Smooth muscle cell (in vitro differentiated cells): ENCODE measurements around the gene GGT5. TPM values are rescaled to one million over a fixed set of nuclear protein-coding genes. Genes with fewer than 3 reads are reported as not detected.
A peak's percentile ranks its signal among the peaks of the same experiment; 100 is the strongest.
"Not testable (repeated sequence)": the region's sequence is repeated elsewhere in the genome, so short reads cannot be mapped to it uniquely, and the experiment has no call there.

Experiments
- DNase-seq: peaks from one replicate; lab custom pipeline; 2025; ENCODE audit not compliant: unreplicated experiment; lab: John Stamatoyannopoulos, UW
- H2AFZ ChIP-seq: fragments of 200-600 bp; sonication (generic); 2 replicates; pipeline ENCODE4 v1.6.0; 2016; ENCODE audit warnings: antibody characterized with exemption, low read depth, mild to moderate bottlenecking
- H3F3A ChIP-seq: fragments of 200-600 bp; sonication (generic); 2 replicates; pipeline ENCODE4 v1.6.0; 2017; ENCODE audit warnings: antibody characterized with exemption, low read depth
- H3K27ac ChIP-seq: fragments of 200-600 bp; sonication (generic); 2 replicates; pipeline ENCODE4 v1.5.1; 2016; ENCODE audit warnings: low read depth, mild to moderate bottlenecking
- H3K27me3 ChIP-seq: fragments of 200-600 bp; sonication (generic); 2 replicates; pipeline ENCODE4 v1.6.1; 2016; ENCODE audit warnings: low read depth, mild to moderate bottlenecking
- H3K36me3 ChIP-seq: fragments of 200-600 bp; sonication (generic); 2 replicates; pipeline ENCODE4 v1.5.1; 2016; ENCODE audit warnings: low read depth
- H3K4me1 ChIP-seq: fragments of 200-600 bp; sonication (generic); 2 replicates; pipeline ENCODE4 v1.5.1; 2016; ENCODE audit warnings: low read depth
- H3K4me2 ChIP-seq: fragments of 200-600 bp; sonication (generic); 2 replicates; pipeline ENCODE4 v1.6.0; 2016; ENCODE audit warnings: mild to moderate bottlenecking
- H3K4me3 ChIP-seq: fragments of 200-600 bp; sonication (generic); 2 replicates; pipeline ENCODE4 v1.5.1; 2016; ENCODE audit warnings: mild to moderate bottlenecking
- H3K79me2 ChIP-seq: fragments of 200-600 bp; sonication (generic); 2 replicates; pipeline ENCODE4 v1.6.0; 2016; ENCODE audit warnings: low read depth, mild to moderate bottlenecking
- H3K9ac ChIP-seq: fragments of 200-600 bp; sonication (generic); 2 replicates; pipeline ENCODE4 v1.6.0; 2016; ENCODE audit warnings: low read depth
- H3K9me3 ChIP-seq: fragments of 200-600 bp; sonication (generic); replicated peaks from 2 replicates; pipeline ENCODE4 v1.5.1; 2016; ENCODE audit warnings: low read depth
- H4K20me1 ChIP-seq: fragments of 200-600 bp; sonication (generic); 2 replicates; pipeline ENCODE4 v1.6.0; 2016; ENCODE audit warnings: low read depth
- CTCF ChIP-seq: fragments of 200-600 bp; sonication (generic); IDR thresholded peaks from 2 replicates; pipeline ENCODE4 v1.5.1; 2017; ENCODE audit warnings: borderline replicate concordance, mild to moderate bottlenecking, antibody characterized with exemption; ENCODE audit not compliant: insufficient read depth, poor library complexity, severe bottlenecking
- WGBS: methylation state at CpG from one replicate; pipeline ENCODE4 v1.1.7; 2016; ENCODE audit warnings: low lambda C conversion rate; 5-methylcytosine and 5-hydroxymethylcytosine counted together
- polyA plus RNA-seq: library from polyadenylated mRNA; unstranded; fragments of >200 nt; fragmentation: Nextera tagmentation; extraction: Ambion mirVana; gene quantifications from 2 replicates; pipeline ENCODE4 v1.2.1, GENCODE V29; 2016
- total RNA-seq: library from RNA; depleted of rRNA; stranded (reverse); fragments of >200 nt; gene quantifications from 2 replicates; pipeline ENCODE4 v1.2.3, GENCODE V29; 2014

Gene GGT5
- total and polyA plus RNA-seq, 2 experiments from 2014 or later, result 3.7 to 12.8 TPM

- H3K9me3 ChIP-seq, H3K4me2 ChIP-seq, H3K79me2 ChIP-seq, H3K9ac ChIP-seq, H3K36me3 ChIP-seq, H2AFZ ChIP-seq, H3K4me3 ChIP-seq, DNase-seq, H3K27me3 ChIP-seq, H3F3A ChIP-seq, H3K27ac ChIP-seq, H3K4me1 ChIP-seq, H4K20me1 ChIP-seq: not testable (repeated sequence)
- WGBS, result 86% methylated on average over 18 of the region's 18 CpGs
Measured at GRCh38 chr22:24262185-24262749, 17.4 kb upstream of the GGT5 start.

GRCh38 chr22:24259459-24259858 is 14.6 kb upstream of the GGT5 start:
- H3K9ac ChIP-seq, H4K20me1 ChIP-seq, H3K4me3 ChIP-seq, H3K27me3 ChIP-seq, H3K36me3 ChIP-seq, H3K9me3 ChIP-seq, H3K4me1 ChIP-seq, DNase-seq, H3F3A ChIP-seq, H3K79me2 ChIP-seq: not testable (repeated sequence)
- Histone ChIP-seq H2AFZ (peak overlapping the region; percentile 69), H3K4me2 (peak overlapping the region; percentile 63), H3K27ac (peak overlapping the region; percentile 24)
- 7% methylated on average over 9 of the region's 10 CpGs for WGBS
- peak; percentile 55 for TF ChIP-seq CTCF

DNA sequence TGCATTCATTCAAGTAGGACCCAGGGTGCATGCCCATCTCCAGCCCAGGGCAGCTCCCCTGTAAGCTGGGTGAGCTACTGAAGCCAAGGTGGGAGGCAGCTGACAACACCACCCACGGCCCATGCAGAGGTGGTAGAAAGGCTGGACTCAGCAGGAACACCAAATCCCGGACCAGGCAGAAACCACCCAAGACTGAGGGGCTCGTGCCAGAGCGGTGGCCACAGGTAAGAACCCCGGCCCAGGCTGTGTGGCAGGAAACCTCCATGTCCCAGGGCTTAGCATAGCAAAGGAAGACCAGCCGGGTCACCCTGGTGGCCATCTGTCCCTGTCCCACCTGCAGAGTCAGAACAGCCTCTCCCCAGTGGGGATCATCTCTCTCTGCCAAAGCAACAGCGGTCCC is 11.9 kb upstream of the GGT5 start:
- H3K36me3 ChIP-seq, H3K4me1 ChIP-seq, H2AFZ ChIP-seq, H3K9me3 ChIP-seq, H3K4me2 ChIP-seq, H3K9ac ChIP-seq, H3K27ac ChIP-seq, H3K27me3 ChIP-seq, H3F3A ChIP-seq, H4K20me1 ChIP-seq, H3K79me2 ChIP-seq, DNase-seq, H3K4me3 ChIP-seq: not testable (repeated sequence)
- WGBS, result 100% methylated on average over 5 of the region's 7 CpGs

DNA sequence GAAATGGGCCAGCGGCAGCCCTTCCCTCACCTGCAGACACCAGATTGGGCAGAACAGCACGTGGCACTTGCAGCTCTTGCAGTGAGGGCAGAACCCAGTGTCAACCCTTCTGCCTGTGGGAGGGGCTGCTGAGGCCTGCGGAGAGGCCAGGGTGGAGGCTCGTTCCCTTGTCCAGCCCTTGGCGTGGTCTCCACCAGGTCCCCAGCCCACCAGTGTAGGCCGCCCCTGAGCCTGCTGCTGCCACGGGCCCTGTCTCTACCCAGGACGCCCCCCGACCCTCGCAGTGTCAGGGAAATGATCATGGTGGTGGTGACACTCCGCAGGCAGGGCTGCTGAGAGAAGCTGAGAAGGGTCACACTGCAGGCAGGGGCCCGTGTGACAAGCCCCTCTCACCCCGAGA is 11.3 kb upstream of the GGT5 start:
- H3K4me3 ChIP-seq, H3K27ac ChIP-seq, H3K4me1 ChIP-seq, DNase-seq, H3K79me2 ChIP-seq, H3K27me3 ChIP-seq, H2AFZ ChIP-seq, H3F3A ChIP-seq, H3K4me2 ChIP-seq, H3K9me3 ChIP-seq, H3K36me3 ChIP-seq, H3K9ac ChIP-seq, H4K20me1 ChIP-seq: not testable (repeated sequence)
- 93% methylated on average over 9 of the region's 13 CpGs for WGBS

GRCh38 chr22:24253126-24253525 is 8.2 kb upstream of the GGT5 start:
- not testable (repeated sequence) for H3K27ac ChIP-seq, H3K79me2 ChIP-seq, H3F3A ChIP-seq, H3K9ac ChIP-seq, H3K4me3 ChIP-seq, H3K9me3 ChIP-seq, H3K36me3 ChIP-seq, H2AFZ ChIP-seq, H3K4me2 ChIP-seq, H3K27me3 ChIP-seq, DNase-seq, H4K20me1 ChIP-seq, H3K4me1 ChIP-seq
- WGBS, result 96% methylated on average over 12 of the region's 12 CpGs

- H3K27me3 ChIP-seq, H3K4me2 ChIP-seq, H3K9ac ChIP-seq, H3K4me3 ChIP-seq, DNase-seq, H3K27ac ChIP-seq, H3K9me3 ChIP-seq, H3F3A ChIP-seq, H4K20me1 ChIP-seq, H2AFZ ChIP-seq, H3K36me3 ChIP-seq, H3K4me1 ChIP-seq, H3K79me2 ChIP-seq: not testable (repeated sequence)
- WGBS, result 98% methylated on average over 11 of the region's 28 CpGs
Measured at GRCh38 chr22:24251286-24251685, 6.4 kb upstream of the GGT5 start.

GRCh38 chr22:24249413-24249812 is 4.5 kb upstream of the GGT5 start:
- not testable (repeated sequence) for H3F3A ChIP-seq, H3K4me2 ChIP-seq, H3K9ac ChIP-seq, H3K36me3 ChIP-seq, DNase-seq, H3K27ac ChIP-seq, H3K79me2 ChIP-seq, H4K20me1 ChIP-seq, H3K9me3 ChIP-seq, H3K27me3 ChIP-seq, H2AFZ ChIP-seq, H3K4me3 ChIP-seq, H3K4me1 ChIP-seq
- 96% methylated on average over 3 of the region's 8 CpGs for WGBS

DNA sequence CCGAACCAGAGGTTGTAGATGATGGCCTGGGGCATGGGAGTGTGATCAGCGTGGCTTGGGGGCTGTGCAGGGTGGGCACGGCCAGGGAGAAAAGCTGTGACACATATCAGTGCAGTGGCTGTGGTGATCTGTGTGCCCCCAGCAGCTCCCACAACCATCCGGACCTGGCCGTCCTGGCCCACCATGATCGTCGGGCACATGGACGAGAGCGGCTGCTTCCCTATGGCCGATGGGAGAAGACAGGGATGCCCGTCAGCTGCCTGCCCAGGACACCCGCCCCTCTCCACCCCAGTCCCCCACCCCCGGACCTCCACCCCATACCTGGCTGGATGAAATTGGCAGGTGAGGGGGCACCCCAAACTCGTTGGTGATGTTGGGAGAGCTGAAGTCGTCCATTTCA is 3.7 kb upstream of the GGT5 start:
- H3K4me3 ChIP-seq, H3K9me3 ChIP-seq, H3K4me2 ChIP-seq, H3K36me3 ChIP-seq, H3K9ac ChIP-seq, H4K20me1 ChIP-seq, H2AFZ ChIP-seq, DNase-seq, H3K27me3 ChIP-seq, H3K27ac ChIP-seq, H3K79me2 ChIP-seq, H3F3A ChIP-seq, H3K4me1 ChIP-seq: not testable (repeated sequence)
- 98% methylated on average over 12 of the region's 15 CpGs for WGBS
